Adipose tissue (tissue), 3 donors: ENCODE data around the gene TSPAN33. TPM values are rescaled to one million over a fixed set of nuclear protein-coding genes. Genes with fewer than 3 reads are reported as not detected.
"Not testable (repeated sequence)": the region's sequence is repeated elsewhere in the genome, so short reads cannot be mapped to it uniquely, and the experiment has no call there.

ENCODE experiments used
- H3K27ac ChIP-seq: one replicate; pipeline ENCODE4 v1.5.1; 2013; ENCODE audit warnings: low read depth, low read length
- WGBS, 3 donors: extraction: QIAGEN DNeasy Blood & Tissue Kit; methylation state at CpG; one replicate each; pipeline ENCODE4 v1.1.7; 2013; 5-methylcytosine and 5-hydroxymethylcytosine counted together
- polyA plus RNA-seq, 3 donors: library from polyadenylated mRNA; stranded (reverse); fragments of 200-250 nt; gene quantifications; one replicate each; pipeline ENCODE4 v1.2.3, GENCODE V29; 2013
- donor health status: healthy with polysubstance abuse.
- donor health status: Bipolar disorder and iron deficiency.
- donor health status: healthy.

TSPAN33 gene
- polyA plus RNA-seq, 3 donors: 4.2 to 9.2 (median 6.1) TPM

- H3K27ac ChIP-seq: not testable (repeated sequence)
- 55 to 79% (median 71%) methylated on average over 6 to 8 of the region's 8 CpGs for WGBS, 3 donors
Measured at GRCh38 chr7:129216821-129217416, 72.4 kb downstream of the TSPAN33 start.

- 8 to 15% (median 12%) methylated on average over 9 of the region's 9 CpGs for WGBS, 3 donors
- no peak overlapping the region for H3K27ac ChIP-seq
Measured at GRCh38 chr7:129218514-129219062, 74.1 kb downstream of the TSPAN33 start.

- not testable (repeated sequence) for H3K27ac ChIP-seq
- 91 to 95% (median 92%) methylated on average over 4 of the region's 4 CpGs for WGBS, 3 donors
Measured at GRCh38 chr7:129219166-129219565, 74.7 kb downstream of the TSPAN33 start.

Other genes starting within 250 kb of the TSPAN33 start
- 1 to 10 TPM in 2 of 3 donors, under 1 TPM in 1; 0.26 to 2.0 (median 1.5) TPM for gene KCP, start 234.0 kb upstream of the TSPAN33 start, polyA plus RNA-seq
- 1 to 10 TPM; 2.7 to 4.3 (median 3.7) TPM for gene IRF5, start 206.8 kb upstream of the TSPAN33 start, polyA plus RNA-seq
- gene TNPO3, start 89.6 kb upstream of the TSPAN33 start, polyA plus RNA-seq: 10 to 100 TPM; 13.0 to 16.3 (median 15.3) TPM
- 1 to 10 TPM; 1.9 to 4.5 (median 3.1) TPM for gene SMO, start 43.9 kb downstream of the TSPAN33 start, polyA plus RNA-seq
- 1 to 10 TPM; 4.1 to 5.8 (median 5.3) TPM for gene AHCYL2, start 80.3 kb downstream of the TSPAN33 start, polyA plus RNA-seq